Activated naive CD4-positive, alpha-beta T cell treated with anti-CD3 and anti-CD28 coated beads, Interleukin-2, amount 50 U/mL, for 16 hours (primary cell): ENCODE results near the gene PDZD2.
"Not testable (repeated sequence)": the region's sequence is repeated elsewhere in the genome, so short reads cannot be mapped to it uniquely, and the experiment has no call there.

Source experiments
- DNase-seq: peaks from one replicate; pipeline ENCODE4 v3.0.0-alpha.2; 2020

PDZD2 gene

DNA sequence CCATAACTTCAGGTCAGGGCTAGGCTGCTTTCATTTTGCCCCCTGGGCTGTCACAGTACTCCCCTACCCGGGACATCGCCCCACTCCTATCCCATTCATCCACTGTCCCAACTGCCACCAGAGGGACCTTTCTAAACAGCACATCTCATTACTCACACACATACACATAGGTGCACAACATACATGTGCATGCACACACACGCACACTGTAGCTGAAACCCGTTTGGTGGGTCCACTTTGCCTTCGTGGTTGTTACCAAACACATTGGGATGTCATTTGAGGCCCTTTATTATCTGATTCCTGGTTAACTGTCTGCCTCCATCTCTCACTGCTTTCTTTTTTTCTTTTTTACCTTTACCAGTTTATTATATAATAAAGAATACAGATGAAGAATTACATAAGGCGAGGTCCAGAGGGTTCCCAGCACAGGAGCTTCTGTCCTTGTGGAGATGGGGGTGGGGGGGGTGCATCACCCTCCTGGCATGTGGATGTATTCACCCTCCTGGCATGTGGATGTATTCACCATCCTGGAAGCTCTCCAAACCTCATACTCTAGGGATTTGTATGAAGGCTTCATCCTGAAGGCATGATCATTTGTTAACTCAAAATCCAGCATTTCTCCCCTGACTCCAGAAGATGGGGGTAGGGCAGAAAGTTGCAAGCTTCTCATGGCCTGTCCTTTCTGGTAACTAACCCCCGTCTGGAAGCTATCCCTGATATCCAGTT lies 349.2 kb downstream of the PDZD2 start:
- DNase-seq = no peak

DNA sequence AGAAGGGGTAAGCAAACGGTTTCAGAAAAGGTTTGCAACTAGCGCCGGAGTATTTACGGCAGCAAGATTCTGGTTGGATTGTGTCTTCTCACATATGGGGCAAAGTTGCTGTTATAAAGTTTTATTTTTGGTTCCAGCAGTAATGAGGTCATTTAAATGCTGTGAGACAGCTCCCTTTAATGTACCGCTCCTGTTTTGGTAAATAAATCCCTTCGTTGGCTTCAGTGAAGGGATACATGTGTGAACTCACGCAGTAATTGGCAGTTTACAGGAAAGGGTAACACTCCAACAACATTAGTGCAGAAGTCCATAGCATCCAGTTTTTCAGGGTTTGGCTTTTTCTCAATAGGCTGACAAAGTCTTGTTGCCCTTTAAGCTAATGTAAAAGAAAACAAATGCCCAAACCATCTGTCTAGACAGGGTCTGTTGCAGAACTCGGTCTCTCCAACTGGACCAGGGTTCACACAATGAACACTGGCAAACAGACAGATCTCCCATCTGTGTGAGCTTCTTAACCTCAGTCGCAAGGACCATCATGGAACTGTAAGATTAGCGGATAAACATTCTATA lies 351.2 kb downstream of the PDZD2 start:
- DNase-seq = no peak

DNA sequence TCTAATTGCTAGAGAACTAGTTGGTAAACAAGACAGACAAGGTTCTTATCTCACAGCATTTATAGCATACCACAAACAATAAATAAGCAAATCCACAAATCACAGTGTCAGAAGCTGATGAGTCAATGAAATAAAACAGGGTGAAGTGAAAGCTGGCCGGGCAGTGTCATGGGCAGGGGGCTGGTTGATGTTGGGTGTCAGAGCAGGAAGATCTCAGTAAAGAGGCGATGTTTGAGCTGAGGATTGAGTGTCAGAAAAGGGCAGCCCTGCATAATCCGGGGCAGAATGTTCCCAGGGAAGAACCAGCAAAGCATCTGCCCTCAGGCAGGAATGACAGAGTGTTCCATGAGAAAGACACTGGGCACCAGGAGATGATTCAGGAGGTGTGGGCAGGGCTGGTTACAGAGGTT lies 351.8 kb downstream of the PDZD2 start:
- no peak for DNase-seq

DNA sequence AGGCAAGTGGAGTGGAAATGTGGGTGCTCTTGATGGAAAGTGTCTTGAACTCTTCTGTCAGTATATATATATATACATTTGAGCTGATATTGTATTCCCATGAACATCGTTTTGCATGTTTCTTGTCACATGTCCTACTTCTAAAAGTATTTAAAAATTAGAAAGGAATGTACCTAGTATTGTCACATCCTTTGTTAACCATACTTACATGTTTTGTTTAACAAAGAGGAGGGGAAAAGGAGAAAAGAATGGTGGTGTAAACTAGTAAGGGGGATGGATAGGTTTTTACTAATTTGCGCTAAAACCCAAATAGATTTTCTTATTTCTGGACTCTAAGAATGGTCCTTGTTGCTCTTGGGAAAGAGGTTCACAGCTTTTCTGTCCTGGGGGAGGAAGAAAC lies 353.4 kb downstream of the PDZD2 start:
- DNase-seq = no peak

DNA sequence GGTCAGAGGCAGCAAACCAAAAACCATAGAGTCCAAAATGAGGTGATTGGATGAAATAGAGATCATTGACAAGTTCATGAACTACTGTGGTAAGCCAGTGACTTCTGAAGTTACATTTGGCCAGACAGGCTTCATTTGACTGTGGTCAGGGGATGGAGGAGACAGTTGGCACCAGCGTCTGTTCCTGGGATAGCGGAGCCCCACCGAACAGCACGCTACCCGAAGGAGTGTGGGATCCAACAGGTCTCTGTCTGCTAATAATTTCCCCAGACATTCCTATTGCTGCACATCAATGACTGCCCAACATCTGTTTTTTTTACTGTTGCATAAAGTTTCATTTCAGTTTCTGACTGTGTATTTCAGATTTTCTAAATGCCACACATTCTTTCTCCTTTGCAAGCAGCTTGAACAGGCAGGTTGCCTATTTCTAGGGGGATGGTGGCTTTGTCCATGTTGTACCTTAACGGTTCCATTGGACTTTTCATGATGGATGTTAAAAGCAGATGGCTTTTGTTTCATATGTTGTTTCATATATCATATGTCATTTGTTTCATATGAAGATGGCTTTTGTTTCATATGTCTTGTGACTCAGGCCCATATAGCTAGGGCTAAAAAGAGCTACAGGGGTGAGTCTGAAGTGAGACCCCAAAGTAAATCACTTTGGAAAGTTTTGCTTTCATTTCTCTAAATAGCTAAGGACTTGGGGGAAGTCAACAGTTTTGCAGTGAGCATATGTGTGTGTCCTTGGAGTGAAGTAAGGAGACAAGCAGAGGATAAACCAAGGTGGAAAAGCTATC lies 354.4 kb downstream of the PDZD2 start:
- DNase-seq = no peak

DNA sequence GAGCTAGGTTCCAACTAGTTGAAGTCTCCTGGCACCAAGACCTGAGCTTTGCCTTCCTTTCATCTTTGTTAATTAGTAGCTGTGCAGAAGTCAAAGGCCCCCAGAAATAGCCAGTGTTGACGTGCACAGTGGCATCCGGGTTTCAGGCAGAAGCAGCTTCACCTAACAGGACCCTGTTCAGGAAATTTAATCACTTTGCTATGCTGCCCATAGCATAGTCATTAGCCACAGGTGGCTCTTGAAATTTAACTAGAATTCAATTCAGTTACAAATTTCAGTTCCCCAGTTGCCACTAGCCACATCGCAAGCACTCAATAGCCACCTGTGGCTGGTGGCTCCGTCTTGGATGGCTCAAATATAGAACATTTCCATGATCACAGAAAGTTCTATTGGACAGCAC lies 356.1 kb downstream of the PDZD2 start:
- no peak for DNase-seq

DNA sequence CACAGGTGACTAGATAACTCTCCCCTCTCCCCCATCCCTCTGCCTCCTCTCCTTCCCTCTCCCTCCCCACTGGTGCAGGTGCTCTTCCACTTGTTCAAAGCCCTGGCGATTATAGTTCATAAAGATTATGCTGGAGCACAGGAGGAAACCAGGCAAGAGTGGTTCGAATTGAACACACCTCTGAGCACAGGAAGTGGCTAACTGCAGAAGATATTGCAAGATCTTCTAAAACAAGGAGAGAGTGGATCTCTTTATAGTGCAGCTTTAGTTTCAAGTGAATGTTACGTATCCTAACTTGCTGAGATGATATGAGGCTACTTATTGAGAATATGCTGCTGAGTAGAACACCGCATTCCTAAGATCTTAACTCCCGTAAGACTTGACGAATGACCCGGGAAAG lies 356.8 kb downstream of the PDZD2 start:
- DNase-seq = no peak

DNA sequence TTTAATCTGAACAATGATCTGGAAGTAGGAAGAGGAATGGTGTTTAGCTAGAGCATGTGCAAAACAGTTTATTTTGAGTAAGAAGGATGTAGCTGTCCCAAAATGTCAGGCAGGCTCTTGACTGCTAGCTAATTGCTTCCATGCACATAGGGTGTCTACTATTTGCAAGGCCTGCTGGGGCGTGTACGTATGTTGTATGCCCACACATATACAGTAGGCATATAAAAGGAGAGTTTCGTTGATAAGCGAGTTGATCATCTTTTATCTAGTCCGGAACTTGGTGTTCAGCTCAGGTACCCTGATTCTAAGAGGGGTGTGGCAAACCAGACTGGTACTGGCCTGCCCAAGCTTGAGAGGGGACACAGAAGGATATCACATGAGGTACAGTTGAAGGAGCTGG lies 358.0 kb downstream of the PDZD2 start:
- DNase-seq = no peak

DNA sequence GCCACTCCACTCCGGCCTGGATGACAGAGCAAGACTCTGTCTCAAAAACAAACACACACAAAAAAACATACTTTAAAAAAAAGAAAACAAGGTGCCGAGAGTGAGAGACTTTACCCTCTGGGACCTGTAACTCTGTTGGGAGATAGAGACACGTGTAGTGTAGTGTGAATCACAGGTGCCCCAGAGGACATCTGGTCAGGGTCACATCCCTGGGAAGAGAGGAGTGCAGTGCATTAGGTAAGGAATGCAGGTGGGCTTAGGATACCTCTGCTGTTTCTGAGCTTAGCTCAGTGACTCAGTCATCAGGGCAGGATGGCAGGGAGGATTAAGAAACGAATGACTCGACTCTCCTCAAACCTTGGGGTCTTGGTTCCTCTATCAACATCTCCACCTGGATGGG lies 360.5 kb downstream of the PDZD2 start:
- DNase-seq = no peak

DNA sequence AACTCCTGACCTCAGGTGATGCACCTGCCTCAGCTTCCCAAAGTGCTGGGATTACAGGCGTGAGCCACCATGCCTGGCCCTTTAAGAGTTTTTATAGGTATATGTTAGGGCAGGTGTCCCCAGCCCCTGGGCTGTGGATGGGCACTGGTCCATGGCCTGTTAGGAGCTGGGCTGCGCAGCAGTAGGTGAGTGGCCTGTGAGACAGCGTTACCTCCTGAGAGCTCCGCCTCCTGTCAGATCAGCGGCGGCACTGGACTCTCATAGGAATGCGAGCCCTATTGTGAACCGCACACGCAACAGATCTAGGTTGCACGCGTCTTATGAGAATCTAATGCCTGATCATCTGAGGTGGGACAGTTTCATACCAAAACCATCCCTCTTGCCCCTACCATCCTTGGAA lies 361.8 kb downstream of the PDZD2 start:
- DNase-seq = no peak

DNA sequence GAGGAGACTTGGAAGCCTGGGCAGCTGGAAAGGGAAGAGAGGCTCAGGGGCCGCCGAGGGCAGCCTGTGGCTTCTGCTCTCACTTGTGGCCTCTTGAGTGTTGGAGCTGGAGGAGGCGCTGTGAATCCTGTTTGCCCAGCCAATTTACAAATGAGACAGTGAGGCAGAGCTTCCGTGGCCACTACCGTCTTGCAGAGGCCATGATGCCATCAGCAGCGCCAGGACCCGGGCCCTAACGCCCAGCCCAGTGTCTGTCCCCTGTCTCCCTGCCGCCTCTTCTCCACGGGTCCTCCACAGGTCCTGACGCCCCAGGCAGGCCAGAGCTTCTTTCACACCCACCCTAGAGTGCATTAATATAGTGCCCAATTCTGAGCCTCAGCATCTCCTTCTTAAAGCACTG lies 362.4 kb downstream of the PDZD2 start:
- no peak for DNase-seq

DNA sequence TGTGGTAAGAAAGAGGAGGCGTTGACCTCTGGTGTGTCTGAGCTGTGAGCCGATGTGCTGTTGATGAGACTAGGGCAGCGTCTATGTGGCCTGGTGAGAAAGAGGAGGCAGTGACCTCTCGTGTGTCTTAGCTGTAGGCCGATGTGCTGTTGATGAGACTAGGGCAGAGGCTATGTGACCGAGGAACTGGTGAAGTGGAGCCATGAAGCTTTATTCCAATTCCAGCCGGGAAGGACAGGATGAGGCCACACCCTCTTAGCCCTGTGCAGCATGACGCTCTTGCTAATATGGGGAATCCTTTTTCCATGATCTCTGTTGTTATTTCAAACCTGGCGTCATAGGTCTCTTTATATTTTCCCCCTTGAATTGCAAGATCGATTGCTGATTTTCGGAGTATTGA lies 362.8 kb downstream of the PDZD2 start:
- DNase-seq = no peak

DNA sequence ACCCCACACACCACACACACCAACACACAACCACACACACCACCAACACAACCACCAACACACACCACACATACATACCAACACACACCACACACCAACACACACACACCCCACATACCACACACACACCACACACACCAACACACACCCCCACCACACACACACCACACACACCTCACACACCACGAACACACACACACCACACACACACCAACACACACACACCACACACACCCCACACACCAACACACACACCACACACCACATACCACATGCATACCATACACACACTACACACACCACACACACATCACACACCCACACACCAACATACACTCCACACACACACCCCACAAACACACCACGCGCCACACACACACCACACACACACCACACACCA lies 363.8 kb downstream of the PDZD2 start:
- DNase-seq = no peak

DNA sequence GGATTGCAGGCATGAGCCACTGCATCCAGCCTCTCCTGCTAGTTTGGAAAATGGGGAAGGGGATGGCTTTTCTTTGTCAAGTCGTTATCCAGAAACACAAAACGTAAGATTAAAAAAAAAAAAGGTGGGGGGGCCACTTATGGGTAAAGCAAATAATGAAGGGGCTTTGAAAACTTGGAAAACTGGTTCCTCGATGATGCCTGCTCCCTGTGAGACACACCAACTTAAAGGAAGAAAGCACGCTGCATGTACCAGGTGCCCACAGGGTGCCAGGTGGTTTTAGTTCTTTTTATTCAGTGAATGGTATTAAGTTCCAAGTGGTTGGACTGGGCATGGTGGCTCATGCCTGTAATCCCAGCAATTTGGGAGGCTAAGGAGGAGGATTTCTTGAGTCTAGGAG lies 365.1 kb downstream of the PDZD2 start:
- no peak for DNase-seq

DNA sequence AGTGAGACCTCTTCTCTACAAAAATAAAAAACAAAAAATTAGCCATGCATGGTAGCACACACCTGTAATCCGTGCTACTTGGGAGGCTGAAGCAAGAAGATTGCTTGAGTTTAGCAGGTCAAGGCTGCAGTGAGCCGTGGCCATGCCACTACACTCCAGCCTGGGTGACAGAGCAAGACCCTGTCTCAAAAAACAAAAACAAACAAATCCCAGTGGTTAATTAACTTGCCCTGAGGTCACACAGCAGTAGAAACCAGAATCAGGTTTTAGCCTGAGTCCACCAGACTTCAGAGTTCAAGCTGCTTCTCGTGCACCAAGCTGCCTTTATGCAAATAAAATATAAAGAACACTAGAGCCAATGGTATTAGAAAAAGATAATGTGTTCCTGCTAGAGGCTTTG lies 365.5 kb downstream of the PDZD2 start:
- no peak for DNase-seq

DNA sequence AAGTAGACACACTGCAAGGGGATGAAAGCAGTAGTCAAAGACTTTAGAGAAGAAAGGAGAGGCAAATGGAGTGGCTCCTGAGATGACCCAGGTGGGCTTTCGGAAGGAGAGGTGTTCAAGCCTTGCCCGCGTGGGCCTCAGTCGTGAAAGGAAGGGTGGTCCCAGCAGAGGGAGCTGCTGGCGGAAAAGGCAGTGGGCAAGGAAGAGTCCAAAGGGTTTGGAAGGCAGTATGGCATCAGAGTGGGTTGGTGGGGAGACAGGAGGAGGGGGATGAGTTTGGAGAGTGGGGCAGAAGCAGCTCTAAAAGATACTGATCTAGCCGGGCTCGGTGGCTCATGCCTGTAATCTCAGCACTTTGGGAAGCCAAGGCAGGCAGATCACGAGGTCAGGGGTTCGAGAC lies 369.8 kb downstream of the PDZD2 start:
- no peak for DNase-seq

DNA sequence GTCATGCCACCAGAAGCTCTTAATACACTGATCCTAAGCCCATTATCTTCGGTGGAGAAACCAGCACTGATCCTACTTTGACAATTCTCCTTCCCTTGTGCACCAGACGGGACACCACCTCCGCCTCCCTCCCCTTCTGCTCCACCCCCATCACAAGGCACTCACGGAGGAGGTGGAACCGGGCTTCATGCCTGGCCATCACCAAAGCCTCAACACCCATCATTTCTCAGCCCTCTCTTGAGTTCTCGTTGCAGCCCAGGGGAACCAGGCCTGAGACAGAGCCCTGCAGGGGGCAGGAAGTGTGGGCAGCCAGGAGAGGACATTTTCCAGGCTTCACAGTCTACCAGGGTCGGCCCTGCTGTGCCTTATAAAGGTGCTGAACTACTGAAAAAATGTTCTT lies 374.7 kb downstream of the PDZD2 start:
- DNase-seq = no peak

DNA sequence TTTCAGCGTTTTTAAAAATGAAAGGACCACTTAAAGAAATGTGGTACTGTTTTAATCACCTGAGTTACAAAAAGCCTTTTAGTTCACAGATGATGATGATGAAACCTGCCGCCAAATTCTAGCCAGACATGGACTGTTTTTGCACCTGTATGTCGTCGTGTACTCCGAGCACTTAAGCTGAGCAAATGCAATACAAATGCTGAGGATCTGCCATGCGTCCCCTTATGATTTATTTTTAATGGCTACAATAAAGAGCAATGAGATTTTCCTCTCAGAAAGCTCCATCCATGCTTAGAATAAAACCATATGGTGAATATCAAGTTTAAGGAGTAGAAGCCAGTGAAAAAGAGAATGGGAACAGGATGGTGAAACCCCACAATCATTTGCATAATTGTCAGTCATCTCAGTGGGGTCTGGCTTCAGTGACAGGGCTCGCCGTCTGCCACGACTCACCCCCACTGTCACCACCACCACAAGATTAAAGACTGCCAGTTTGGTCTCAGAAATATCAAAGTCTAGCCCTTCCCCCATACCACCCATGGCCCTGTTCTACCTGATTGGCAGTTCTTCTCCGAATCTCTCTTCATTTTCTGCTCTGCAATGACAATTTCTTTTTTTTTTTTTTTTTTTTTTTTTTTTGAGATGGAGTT lies 375.3 kb downstream of the PDZD2 start:
- DNase-seq = no peak

DNA sequence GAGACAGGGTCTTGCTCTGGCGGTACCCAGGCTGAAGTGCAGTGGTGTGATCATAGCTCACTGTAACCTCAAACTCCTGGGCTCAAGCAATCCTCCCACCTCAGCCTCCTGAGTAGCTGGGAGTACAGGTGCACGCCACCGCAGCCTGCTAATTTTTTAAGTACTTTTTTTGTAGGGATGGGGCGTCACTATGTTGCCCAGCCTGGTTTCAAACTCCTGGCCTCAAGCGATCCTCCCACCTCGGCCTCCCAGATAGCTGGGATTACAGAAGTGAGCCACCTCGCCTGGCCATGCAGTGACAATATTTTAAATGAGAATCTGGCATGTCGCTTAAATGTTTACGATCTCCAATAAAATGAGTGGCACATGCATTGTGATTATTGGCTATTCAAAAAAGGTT lies 376.3 kb downstream of the PDZD2 start:
- DNase-seq = not testable (repeated sequence)

DNA sequence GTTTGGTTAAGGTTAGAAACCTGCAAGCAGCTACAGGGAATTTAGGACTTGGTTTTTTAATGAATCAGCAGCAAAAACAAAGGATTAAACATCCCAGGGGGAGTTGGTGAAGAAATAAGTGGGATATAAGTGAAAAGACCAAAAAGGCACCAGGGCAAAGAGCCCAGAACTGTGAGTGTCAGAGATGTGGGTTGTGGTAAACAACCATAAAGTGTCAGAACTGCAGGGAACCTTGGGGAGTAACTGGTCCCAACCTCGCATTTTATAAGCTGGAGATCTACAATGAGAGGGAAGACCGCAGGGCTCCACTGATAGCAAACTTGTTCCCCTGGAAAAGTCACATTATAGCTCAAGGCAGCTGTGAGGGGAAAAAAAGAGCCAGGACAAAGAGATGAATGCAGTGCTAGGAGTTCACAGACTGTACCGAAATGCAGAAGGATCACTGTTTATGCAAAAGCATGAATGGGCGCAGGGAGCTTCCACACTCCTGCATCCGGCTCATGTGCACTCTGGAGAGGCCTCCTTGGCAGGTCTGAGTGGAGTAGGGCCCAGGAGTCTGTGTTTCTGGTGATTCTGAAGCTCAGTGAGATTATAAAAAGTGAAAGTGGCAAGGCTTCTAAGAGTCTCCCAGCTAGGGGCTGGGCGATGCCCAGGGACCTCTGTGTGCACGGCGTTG lies 378.9 kb downstream of the PDZD2 start:
- DNase-seq = no peak

DNA sequence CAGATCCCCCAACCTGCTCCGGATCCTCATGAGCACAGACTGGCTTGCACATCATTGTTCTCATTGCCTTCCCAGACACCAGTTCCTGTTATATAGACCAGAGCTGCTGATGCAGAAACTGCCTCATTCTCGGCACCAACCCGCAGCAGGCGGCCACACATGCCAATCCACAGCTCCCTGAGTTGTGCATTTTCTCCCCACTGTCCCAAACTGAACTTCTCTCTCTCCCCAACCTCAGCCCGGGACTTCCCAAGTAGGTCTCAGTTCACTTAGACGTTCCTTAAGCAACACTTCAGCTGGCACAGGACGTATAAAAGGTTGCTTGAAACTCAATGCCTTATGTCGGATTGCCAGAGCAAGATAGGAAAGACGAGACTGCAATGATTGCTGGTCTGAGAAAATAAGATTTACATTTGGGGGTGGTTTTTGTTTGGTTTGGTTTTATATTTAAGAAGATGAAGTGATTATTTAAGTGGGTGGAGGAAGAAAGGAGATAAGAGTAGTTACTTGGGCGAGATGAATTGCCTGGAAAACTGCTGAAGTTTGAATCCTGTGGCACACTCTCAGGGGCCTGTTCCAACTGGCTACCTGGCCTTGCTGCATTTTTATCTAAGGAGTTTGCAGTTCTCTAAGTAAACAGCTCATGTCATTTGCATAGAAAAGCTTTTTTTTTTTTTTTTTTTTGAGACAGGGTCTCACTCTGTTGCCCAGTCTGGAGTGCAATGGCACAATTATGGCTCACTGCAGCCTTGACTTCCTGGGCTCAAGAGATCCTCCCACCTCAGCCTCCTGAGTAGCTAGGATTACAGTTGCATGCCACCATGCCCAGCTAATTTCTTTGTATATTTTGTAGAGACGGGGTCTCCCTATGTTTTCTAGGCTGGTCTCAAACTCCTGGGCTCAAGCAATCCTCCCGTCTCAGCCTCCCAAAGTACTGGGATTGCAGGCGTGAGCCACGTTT lies 379.8 kb downstream of the PDZD2 start:
- no peak for DNase-seq

DNA sequence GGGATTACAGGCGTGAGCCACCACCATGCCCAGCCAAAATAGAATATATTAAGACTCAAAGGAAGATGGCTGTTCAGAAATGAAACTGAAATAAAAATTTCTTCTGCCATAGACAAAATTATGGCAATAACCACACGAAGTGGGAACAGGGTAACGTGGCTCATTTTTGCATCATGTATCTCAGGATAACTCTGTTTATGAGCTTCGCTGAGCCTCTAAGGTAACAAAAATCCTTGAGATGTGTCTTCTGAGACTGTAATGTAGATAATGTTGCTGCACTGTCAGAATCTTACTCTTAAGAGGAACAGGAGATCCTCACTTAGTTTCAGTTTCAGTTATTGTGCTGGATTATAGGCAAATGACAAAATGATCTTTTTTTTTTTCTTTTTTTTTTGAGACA lies 381.3 kb downstream of the PDZD2 start:
- DNase-seq = no peak
